ENCODE results near the gene ZFP36. TPM values are rescaled to one million over a fixed set of nuclear protein-coding genes. Genes with fewer than 3 reads are reported as not detected.

Gene ZFP36
- total and polyA plus RNA-seq, 2 of the 8 experiments (the other 6 are each of a cell fraction or from before 2014, with no cell fraction given), result 4.0 to 10.9 TPM

DNA sequence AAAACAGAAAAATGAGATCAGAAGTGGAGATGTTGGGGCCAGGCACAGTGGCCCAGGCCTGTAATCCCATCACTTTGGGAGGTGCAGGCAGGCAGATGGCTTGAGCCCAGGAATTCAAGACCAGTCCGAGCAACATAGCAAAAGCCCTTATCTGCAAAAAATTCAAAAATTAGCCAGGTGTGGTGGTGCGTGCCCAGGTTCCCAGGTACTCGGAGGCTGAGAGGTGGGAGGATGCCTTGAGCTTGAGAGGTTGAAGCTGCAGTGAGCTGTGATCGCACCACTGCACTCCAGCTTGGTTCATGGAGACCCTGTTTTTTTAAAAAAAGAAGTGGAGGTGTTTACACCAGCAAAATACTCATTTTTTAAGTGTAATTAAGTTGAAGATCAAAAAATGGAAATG is 6.6 kb upstream of the ZFP36 start:
- Histone ChIP-seq H3K9ac (replicated peaks in 1 of 4; ENCODE audit: extremely low read depth in 1 of 4, low read depth in 3 of 4, low read length in 3 of 4) (no peak overlapping the region), H3K56ac (replicated peaks; ENCODE audit: insufficient read length, low read depth, low read length) (no peak overlapping the region), H3K27me3 (replicated peaks in 1 of 4; ENCODE audit: control insufficient read depth in 3 of 4, extremely low read depth in 1 of 4, insufficient read depth in 3 of 4, low read length in 3 of 4) (no peaks in the 10 kb centered on the region), H4K5ac (ENCODE audit: insufficient read length, low read depth, low read length) (no peak overlapping the region), H3K27ac (ENCODE audit: low read depth, low read length) (no peak overlapping the region), H3K4me2 (ENCODE audit: insufficient read depth in 1 of 2, low read depth in 2 of 2, low read length in 2 of 2) (no peak overlapping the region), H3K14ac (ENCODE audit: insufficient read length) (no peak overlapping the region), H2BK20ac (ENCODE audit: low read length) (no peak overlapping the region), H4K91ac (replicated peaks; ENCODE audit: insufficient read length, low read length) (no peak overlapping the region), H3K36me3 (ENCODE audit: control insufficient read depth in 2 of 4, insufficient read depth in 4 of 4, low read length in 3 of 4) (peaks cover 0 to 3% (median 1%) of the 10 kb centered on the region in 4 experiments; a peak in 2 of 8 replicates), H2BK12ac (ENCODE audit: low read depth, low read length) (no peak overlapping the region), H3K4ac (replicated peaks; ENCODE audit: insufficient read length, low read depth, low read length) (no peak overlapping the region), H3K9me3 (ENCODE audit: insufficient read depth in 2 of 2, low read depth in 1 of 2, low read length in 1 of 2) (no peaks in the 10 kb centered on the region), H3K4me1 (replicated peaks in 1 of 4; ENCODE audit: control insufficient read depth in 3 of 4, insufficient read depth in 4 of 4, low read length in 3 of 4) (peaks cover 6 to 24% (median 15%) of the 10 kb centered on the region in 4 experiments), H2BK15ac (ENCODE audit: low read length) (no peak overlapping the region), H4K8ac (ENCODE audit: extremely low read depth, insufficient read depth, low read length) (no peak overlapping the region), H2BK5ac (ENCODE audit: low read depth, low read length) (no peak overlapping the region), H3K79me2 (ENCODE audit: control insufficient read depth in 1 of 2, insufficient read depth in 2 of 2, low read length in 2 of 2) (no peaks in the 10 kb centered on the region), H3K23ac (ENCODE audit: insufficient read length) (no peak overlapping the region), H3K79me1 (ENCODE audit: low read depth, low read length) (no peaks in the 10 kb centered on the region), H3K18ac (ENCODE audit: extremely low read depth, low read length) (no peak overlapping the region), H2AK5ac (ENCODE audit: low read depth, low read length) (no peak overlapping the region), H2BK120ac (replicated peaks; ENCODE audit: low read depth, low read length) (no peak overlapping the region), H3K23me2 (ENCODE audit: low read depth, low read length) (peaks cover 12% of the 10 kb centered on the region; the same call in 1 of the 2 replicates), H2AFZ (ENCODE audit: low read length) (no peak overlapping the region), H3K4me3 (ENCODE audit: extremely low read depth in 1 of 4, insufficient read depth in 2 of 4, low read depth in 3 of 4, low read length in 4 of 4) (no peak overlapping the region), H4K20me1 (replicated peaks in 1 of 2; ENCODE audit: control insufficient read depth in 1 of 2, insufficient read depth in 2 of 2, low read length in 2 of 2) (peaks cover 2 to 7% of the 10 kb centered on the region in 2 experiments)
- FAIRE-seq, result no peak
- ChIA-PET CTCF (ENCODE audit: partially characterized antibody) (interaction anchor here (1.0 to 9.5 kb wide), 5 partner anchors 8 to 19 kb away, joined by 3 to 128 read pairs (median 4); partner anchors contain the start of genes MED29, PAF1 and PLEKHG2), POLR2A (ENCODE audit: partially characterized antibody) (interaction anchor here (1.1 to 14.3 kb wide), 8 partner anchors 6 to 58 kb away, joined by 3 to 234 read pairs (median 14); partner anchors contain the start of genes MED29, PAF1, PLEKHG2 and RPS16)
- TF ChIP-seq TCF12 (IDR thresholded peaks at IDR 0.05; ENCODE audit: low read depth, low read length) (no peak), CEBPB (IDR thresholded peaks at IDR 0.05; ENCODE audit: low read depth, low read length) (no peak), GABPA (IDR thresholded peaks at IDR 0.05; ENCODE audit: borderline replicate concordance, insufficient read depth, low read length) (no peak), USF2 (IDR thresholded peaks at IDR 0.05; ENCODE audit: low read length) (no peak), YY1 (IDR thresholded peaks at IDR 0.05; ENCODE audit: low read depth, low read length) (no peak), CREB1 (IDR thresholded peaks at IDR 0.05) (no peak), JUN (IDR thresholded peaks at IDR 0.05; ENCODE audit: low read depth, low read length) (no peak), ASH2L (IDR thresholded peaks at IDR 0.05; ENCODE audit: low read length) (no peak)
- TF ChIP-seq, protein P1, sequence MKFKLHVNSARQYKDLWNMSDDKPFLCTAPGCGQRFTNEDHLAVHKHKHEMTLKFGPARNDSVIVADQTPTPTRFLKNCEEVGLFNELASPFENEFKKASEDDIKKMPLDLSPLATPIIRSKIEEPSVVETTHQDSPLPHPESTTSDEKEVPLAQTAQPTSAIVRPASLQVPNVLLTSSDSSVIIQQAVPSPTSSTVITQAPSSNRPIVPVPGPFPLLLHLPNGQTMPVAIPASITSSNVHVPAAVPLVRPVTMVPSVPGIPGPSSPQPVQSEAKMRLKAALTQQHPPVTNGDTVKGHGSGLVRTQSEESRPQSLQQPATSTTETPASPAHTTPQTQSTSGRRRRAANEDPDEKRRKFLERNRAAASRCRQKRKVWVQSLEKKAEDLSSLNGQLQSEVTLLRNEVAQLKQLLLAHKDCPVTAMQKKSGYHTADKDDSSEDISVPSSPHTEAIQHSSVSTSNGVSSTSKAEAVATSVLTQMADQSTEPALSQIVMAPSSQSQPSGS (IDR thresholded peaks at IDR 0.05; ENCODE audit: low read length), result no peak
- TF ChIP-seq, protein P2, sequence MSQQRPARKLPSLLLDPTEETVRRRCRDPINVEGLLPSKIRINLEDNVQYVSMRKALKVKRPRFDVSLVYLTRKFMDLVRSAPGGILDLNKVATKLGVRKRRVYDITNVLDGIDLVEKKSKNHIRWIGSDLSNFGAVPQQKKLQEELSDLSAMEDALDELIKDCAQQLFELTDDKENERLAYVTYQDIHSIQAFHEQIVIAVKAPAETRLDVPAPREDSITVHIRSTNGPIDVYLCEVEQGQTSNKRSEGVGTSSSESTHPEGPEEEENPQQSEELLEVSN (IDR thresholded peaks at IDR 0.05), result no peak
- WGBS, 2 experiments (ENCODE audit: extremely low coverage in 1 of 2, insufficient coverage in 1 of 2, insufficient read length in 1 of 2, insufficient replicate concordance in 2 of 2, low coverage in 1 of 2, low lambda C conversion rate in 2 of 2, missing lambda C conversion rate in 1 of 2), result 87% methylated on average over 4 of the region's 4 CpGs; no CpG with 5 or more reads in 1 of the 2 experiments
- DNase-seq (ENCODE audit: low read depth in 1 of 2, low spot score in 2 of 2), result no peak

Measured in H1 (cell line).